Measurements from ENCODE around the gene LUM. TPM values are rescaled to one million over a fixed set of nuclear protein-coding genes. Genes with fewer than 3 reads are reported as not detected.

Gene LUM, protein sequence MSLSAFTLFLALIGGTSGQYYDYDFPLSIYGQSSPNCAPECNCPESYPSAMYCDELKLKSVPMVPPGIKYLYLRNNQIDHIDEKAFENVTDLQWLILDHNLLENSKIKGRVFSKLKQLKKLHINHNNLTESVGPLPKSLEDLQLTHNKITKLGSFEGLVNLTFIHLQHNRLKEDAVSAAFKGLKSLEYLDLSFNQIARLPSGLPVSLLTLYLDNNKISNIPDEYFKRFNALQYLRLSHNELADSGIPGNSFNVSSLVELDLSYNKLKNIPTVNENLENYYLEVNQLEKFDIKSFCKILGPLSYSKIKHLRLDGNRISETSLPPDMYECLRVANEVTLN
- total RNA-seq (ENCODE audit: low replicate concordance): 89.5 and 115 TPM in 2 replicates

DNA sequence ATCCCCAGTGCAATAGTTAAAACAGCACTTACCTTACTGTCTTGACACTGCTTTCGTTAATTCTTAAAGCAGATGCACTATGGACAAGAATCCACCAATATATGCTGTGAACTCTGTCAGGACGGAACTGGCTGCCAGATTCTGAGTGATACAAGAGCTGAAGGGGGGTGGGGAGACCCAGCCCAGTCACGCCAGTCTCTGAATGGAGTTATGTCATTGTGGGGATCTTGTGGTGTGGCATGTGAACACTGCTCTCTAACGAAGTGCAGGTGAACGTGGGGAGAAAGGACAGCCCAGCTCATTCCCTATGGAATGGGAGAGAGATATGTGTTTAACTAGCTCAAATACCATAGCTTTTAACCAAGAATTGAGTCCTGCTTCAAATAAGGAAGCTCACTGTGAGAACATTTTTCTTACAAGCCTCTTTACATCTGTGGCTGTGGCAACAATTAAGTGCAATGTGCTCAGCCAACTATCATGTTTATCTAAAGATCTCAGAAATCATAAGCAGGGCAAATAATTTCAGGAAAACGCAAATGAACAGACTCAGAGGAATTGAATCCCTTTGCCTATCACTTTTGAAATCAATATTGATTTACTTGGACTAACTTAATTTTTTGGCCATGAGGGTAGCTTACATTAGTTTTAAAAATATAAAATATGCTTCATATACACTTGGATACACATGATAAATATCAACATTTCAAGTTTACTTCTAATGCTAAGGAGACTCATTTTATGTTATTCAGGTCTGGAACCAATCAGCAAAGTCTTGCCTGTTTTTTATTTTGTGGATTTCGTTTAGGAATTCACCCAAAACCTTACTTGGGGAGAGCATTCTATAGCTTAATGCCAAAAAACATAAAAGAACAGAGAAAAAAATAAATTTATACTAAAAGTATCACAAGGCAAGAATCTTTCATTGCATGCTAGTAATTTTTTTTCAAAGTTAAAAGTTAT lies at the start of gene LUM:
LUM (minus strand) TSS at position 129 of the 960 bp plus-strand sequence. CDS start 2,515 bp downstream, outside the sequence.

DNA sequence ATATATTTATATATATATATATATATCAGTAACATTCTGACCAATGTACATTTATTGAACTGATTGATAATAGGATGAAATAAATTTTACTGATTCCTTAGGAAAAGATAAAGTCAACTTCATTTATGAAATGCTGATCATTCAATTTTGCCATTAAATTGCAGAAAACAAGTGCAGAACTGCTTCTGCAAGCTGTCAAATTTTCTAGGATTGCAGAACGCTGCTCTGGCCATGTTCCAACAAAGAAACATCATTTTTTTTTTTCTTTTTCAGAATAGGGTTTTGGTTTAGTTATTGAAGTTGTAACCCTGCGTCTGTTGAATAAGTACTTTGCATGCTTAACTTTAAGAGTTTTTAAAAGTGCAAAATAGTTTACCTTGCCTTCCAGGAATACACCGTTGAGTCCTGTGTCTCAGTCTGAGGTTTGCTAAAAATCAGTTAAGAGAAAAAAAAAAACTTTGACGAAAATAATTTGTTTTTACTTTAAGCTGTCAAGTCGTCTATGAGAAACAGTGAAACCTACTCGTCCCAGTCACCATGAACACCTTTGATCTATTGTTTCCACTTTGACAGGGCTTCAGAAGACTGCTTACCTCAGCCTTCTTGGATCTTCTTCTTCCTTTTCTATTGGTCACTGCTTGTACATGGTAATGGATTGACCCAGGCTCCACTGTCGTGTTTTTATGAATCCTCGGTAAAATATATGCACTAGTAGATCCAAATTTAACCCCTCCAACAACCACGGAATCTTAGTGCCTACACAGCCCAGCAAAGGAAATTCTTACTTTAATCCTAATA lies 53.7 kb downstream of the LUM start, which contains the start of gene KERA:
KERA (minus strand) TSS at position 657 of the 798 bp plus-strand sequence. CDS start 1,743 bp downstream, outside the sequence.

Other genes starting within 250 kb of the LUM start
- gene CCER1, start 156.3 kb downstream of the LUM start, total RNA-seq (ENCODE audit: low replicate concordance): not detected in 2 replicates
- gene EPYC, start 106.5 kb downstream of the LUM start, total RNA-seq (ENCODE audit: low replicate concordance): not detected in 2 replicates
- gene KERA, start 53.5 kb downstream of the LUM start, total RNA-seq (ENCODE audit: low replicate concordance): not detected in 2 replicates
- 204 and 961 TPM in 2 replicates for gene DCN, start 71.3 kb upstream of the LUM start, total RNA-seq (ENCODE audit: low replicate concordance)

Measured in smooth muscle cell of the coronary artery (primary cell).